Gastroesophageal sphincter (tissue), 4 donors: ENCODE results near the gene POMGNT2. TPM values are rescaled to one million over a fixed set of nuclear protein-coding genes. Genes with fewer than 3 reads are reported as not detected.

Experiments used
- ATAC-seq: fragments of 150-250 bp; one replicate; pipeline ENCODE4 v1.9.1; 2016; ENCODE audit warnings: mild to moderate bottlenecking, moderate library complexity
- H3K27ac ChIP-seq, 4 donors: fragments of 200-600 bp; sonication (generic) in 3 of 4; 1 replicate in 3 of 4; 2 replicates in 1 of 4; pipeline ENCODE4 v1.5.1; 2016 to 2019
- H3K27me3 ChIP-seq: fragments of 200-600 bp; sonication (generic); one replicate; pipeline ENCODE4 v1.5.1; 2019
- H3K36me3 ChIP-seq, 2 donors: fragments of 200-600 bp; sonication (generic); one replicate each; pipeline ENCODE4 v1.5.1; 2019; ENCODE audit warnings: control low read depth in 1 of 2
- H3K4me1 ChIP-seq, 3 donors: fragments of 200-600 bp; sonication (generic); 1 replicate in 2 of 3; 2 replicates in 1 of 3; pipeline ENCODE4 v1.5.1; 2016 to 2019; ENCODE audit warnings: control low read depth in 2 of 3
- H3K4me3 ChIP-seq, 2 donors: fragments of 200-600 bp; sonication (generic); one replicate each; pipeline ENCODE4 v1.5.1; 2019; ENCODE audit warnings: mild to moderate bottlenecking in 1 of 2, moderate library complexity in 1 of 2
- H3K9me3 ChIP-seq, 3 donors: fragments of 200-600 bp; sonication (generic); one replicate each; pipeline ENCODE4 v1.5.1; 2017 to 2019; ENCODE audit warnings: control low read depth in 2 of 3
- EP300 ChIP-seq: sonication (generic); formaldehyde crosslinking; IDR thresholded peaks from one replicate; pipeline ENCODE4 v1.6.1; 2017; ENCODE audit warnings: antibody characterized with exemption, mild to moderate bottlenecking
- POLR2A ChIP-seq, 2 donors: fragments of 450-650 bp; IDR thresholded peaks; one replicate each; pipeline ENCODE4 v1.6.1; 2017; ENCODE audit warnings: antibody characterized with exemption in 2 of 2, mild to moderate bottlenecking in 2 of 2, moderate library complexity in 1 of 2
- POLR2AphosphoS5 ChIP-seq: sonication (generic); formaldehyde crosslinking; IDR thresholded peaks from one replicate; pipeline ENCODE4 v1.6.1; 2017; ENCODE audit warnings: antibody characterized with exemption
- WGBS, 2 donors: methylation state at CpG; one replicate each; pipeline ENCODE4 v1.1.5; 2018; ENCODE audit warnings: low coverage in 1 of 2; 5-methylcytosine and 5-hydroxymethylcytosine counted together
- total RNA-seq, 4 donors: library from RNA; depleted of rRNA; stranded (reverse); fragments of >200 nt; gene quantifications; one replicate each; pipeline ENCODE4 v1.1.0, GENCODE V29; 2016
- TF ChIP-seq, protein P1 (sequence below), 4 experiments: fragments of 200-600 bp in 2 of 4; fragments of 450-650 bp in 2 of 4; sonication (generic) in 1 of 4; IDR thresholded peaks; one replicate each; pipeline ENCODE4 v1.5.1; 2017 to 2019; ENCODE audit warnings: antibody characterized with exemption in 4 of 4, mild to moderate bottlenecking in 2 of 4, moderate library complexity in 2 of 4

The POMGNT2 gene
- total RNA-seq, 4 donors from 2014 or later, result 23.9 to 39.7 (median 34.9) TPM

DNA sequence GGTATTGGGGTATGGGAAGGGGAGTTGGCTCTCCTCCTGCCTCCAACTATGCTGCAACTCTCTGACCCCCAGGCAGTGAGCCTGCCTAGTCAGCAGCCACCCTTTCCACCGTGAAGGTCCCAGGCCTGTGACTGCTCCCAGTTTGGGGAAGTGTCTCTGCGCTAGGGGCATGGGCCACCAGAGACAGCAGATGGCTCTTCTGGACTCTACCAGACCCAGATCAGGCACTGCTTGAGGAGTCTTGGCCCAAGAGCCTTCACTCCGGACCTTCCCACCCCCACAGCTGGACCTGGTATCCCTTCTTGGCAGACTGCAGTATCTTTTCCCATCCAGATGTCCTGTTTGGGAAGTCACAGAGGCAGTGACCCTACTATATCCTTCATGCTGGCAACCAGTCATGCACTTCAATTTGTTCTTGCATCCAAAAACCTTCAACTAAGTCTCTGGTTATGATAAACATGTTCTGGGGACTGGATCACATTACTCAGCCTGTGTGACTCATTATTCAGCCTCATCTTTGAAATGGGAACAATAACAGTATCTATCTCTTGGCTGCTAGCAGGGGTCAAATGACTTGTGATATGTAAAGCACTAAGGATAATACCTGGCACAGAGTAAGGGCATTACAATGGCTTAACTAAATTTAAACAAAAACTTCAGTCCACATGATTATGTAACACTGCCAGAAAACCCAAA is 62.7 kb downstream of the POMGNT2 start:
- peak; percentile 43 for ATAC-seq
- TF ChIP-seq EP300 (no peak), POLR2AphosphoS5 (peak; percentile 48), POLR2A (IDR thresholded peaks at IDR 0.05) (no peak)
- Histone ChIP-seq H3K27ac (no peak overlapping the region), H3K9me3 (peaks cover 0 to 21% (median 0%) of the 10 kb centered on the region in 3 donors), H3K27me3 (no peaks in the 10 kb centered on the region), H3K4me3 (no peak overlapping the region), H3K4me1 (peaks cover 0 to 17% (median 3%) of the 10 kb centered on the region in 3 donors), H3K36me3 (no peaks in the 10 kb centered on the region)
- 25% methylated on average over 1 of the region's 3 CpGs; no CpG with 5 or more reads in 1 of the 2 donors for WGBS, 2 donors

DNA sequence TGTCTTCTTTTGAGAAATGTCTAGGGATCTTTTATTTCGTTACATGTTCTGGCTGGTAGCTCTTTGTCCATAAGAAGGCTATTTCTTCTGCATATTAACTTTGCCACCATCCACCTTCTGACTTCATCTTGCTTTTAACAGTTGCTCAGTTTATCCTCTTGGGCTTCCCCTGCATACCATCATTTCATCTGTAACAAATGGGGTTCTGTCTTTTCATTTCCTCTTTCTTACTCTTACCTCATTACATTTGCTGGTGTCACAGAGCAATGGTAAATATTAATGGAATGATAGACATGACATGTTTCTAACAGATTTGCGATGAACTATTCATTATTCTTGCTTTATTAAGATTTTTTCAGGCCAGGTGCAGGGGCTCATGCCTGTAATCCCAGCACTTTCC is 64.4 kb downstream of the POMGNT2 start:
- no peaks in the 10 kb centered on the region for H3K36me3 ChIP-seq
- TF ChIP-seq, protein P1, sequence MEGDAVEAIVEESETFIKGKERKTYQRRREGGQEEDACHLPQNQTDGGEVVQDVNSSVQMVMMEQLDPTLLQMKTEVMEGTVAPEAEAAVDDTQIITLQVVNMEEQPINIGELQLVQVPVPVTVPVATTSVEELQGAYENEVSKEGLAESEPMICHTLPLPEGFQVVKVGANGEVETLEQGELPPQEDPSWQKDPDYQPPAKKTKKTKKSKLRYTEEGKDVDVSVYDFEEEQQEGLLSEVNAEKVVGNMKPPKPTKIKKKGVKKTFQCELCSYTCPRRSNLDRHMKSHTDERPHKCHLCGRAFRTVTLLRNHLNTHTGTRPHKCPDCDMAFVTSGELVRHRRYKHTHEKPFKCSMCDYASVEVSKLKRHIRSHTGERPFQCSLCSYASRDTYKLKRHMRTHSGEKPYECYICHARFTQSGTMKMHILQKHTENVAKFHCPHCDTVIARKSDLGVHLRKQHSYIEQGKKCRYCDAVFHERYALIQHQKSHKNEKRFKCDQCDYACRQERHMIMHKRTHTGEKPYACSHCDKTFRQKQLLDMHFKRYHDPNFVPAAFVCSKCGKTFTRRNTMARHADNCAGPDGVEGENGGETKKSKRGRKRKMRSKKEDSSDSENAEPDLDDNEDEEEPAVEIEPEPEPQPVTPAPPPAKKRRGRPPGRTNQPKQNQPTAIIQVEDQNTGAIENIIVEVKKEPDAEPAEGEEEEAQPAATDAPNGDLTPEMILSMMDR (IDR thresholded peaks at IDR 0.05), result no peak
- TF ChIP-seq POLR2AphosphoS5 (no peak), POLR2A (IDR thresholded peaks at IDR 0.05) (no peak), EP300 (no peak)
- no peak overlapping the region for H3K27ac ChIP-seq
- no peak overlapping the region for H3K4me3 ChIP-seq
- 90 to 96% methylated on average over 2 of the region's 2 CpGs for WGBS, 2 donors
- H3K9me3 ChIP-seq, result peaks cover 0 to 20% (median 0%) of the 10 kb centered on the region in 3 donors
- H3K4me1 ChIP-seq, result peaks cover 0 to 17% (median 3%) of the 10 kb centered on the region in 3 donors
- ATAC-seq, result no peak
- no peaks in the 10 kb centered on the region for H3K27me3 ChIP-seq

DNA sequence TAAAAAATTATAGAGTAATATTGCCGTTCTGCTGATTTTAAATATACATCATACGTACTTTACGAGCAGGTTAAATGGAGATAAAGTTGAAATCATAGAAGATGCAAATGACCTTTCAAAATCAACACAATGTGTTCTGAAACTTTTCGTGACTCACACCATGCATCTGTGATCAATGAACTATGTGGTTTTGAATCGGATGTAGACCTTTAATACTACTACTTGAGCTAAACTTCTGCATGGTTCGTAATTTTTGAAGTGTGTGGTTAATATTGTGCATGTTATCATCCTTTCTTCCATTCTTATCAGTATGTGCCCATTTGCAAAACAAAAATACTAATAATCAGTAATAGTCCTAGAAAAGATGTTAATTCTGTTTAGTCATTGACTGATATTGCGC is 67.9 kb downstream of the POMGNT2 start:
- H3K27me3 ChIP-seq, result no peaks in the 10 kb centered on the region
- H3K36me3 ChIP-seq, result peaks cover 0 to 3% of the 10 kb centered on the region in 2 donors
- H3K9me3 ChIP-seq, result no peaks in the 10 kb centered on the region
- H3K27ac ChIP-seq, result no peak overlapping the region
- WGBS, 2 donors, result 91 to 96% methylated on average over 7 of the region's 7 CpGs
- no peak for ATAC-seq
- TF ChIP-seq POLR2AphosphoS5 (no peak), EP300 (no peak), POLR2A (IDR thresholded peaks at IDR 0.05) (no peak)
- TF ChIP-seq, protein P1 (IDR thresholded peaks at IDR 0.05), result no peak
- H3K4me3 ChIP-seq, result no peak overlapping the region
- H3K4me1 ChIP-seq, result peaks cover 0 to 12% (median under 1%) of the 10 kb centered on the region in 3 donors

DNA sequence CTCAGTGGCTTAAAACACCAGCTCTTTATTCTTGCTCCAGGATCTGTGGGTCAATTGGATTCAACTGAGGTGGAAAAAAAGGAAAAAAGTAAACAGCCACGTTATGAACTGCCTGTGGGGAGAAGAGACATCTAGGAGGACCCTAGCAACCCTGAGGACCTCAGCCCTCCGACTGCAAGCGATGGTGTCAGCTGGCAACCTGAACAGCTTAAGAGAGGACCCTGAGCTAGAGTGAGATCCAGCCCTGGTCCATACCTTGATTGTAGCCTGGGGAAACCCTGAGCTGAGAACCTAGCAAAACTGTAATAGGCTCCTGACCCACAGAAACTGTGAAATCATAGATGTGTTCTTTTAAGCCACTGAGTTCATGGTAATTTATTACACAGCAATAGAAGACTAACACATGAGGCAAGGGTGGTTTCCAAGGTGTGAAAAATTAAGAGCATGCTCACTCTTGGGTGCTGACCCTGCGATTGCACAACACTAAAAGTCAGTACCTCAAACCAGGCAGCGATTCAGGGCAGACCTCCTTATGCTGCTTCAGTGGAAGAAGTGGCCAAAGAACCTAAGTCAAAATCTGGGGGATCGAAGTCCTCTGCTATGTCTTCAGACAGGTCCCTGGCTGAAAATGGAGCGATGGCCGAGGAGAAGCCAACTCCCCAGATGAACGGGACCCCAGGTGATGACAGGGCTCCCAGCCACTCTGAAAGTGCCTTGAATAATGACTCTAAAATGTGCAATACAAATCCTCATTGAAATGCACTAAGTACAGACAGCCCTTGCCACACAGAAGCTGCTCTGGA is 69.1 kb downstream of the POMGNT2 start:
- H3K27me3 ChIP-seq, result no peaks in the 10 kb centered on the region
- peak; percentile 19 for TF ChIP-seq POLR2AphosphoS5
- TF ChIP-seq POLR2A (IDR thresholded peaks at IDR 0.05), result no peak
- peaks cover 0 to 12% of the 10 kb centered on the region in 2 donors for H3K36me3 ChIP-seq
- H3K4me1 ChIP-seq, result peaks cover 0 to 10% (median under 1%) of the 10 kb centered on the region in 3 donors
- H3K4me3 ChIP-seq, result no peak overlapping the region
- no peak for ATAC-seq
- 80 to 87% methylated on average over 1 to 3 of the region's 9 CpGs for WGBS, 2 donors
- H3K27ac ChIP-seq, result no peak overlapping the region
- H3K9me3 ChIP-seq, result no peaks in the 10 kb centered on the region

DNA sequence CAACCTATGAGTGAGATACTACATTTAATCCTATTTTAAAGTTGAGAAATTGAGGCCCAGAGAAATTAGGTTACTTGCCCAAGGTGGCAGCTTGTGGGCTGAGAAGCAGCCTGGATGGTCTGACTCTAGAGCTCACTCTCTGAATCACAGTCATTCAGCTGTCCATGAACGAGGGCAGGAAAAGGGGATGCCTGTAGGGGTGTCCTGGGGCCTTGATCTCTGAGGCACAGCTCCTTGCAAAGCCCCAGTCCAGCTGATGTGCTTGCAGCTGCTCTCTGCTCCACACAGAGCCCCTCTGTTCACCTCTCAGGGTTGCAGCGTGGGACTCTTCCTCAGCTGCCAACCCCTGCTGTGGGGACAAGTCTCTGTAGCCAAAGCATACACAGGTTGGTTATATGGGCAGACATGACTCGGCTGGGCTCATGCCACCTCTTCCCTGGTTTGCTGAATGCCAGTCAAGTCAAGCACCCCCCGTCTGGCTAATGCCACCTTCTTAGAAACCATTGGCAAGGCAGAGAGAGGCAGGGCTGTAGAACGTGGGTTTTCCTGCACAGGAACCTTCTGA is 70.0 kb downstream of the POMGNT2 start:
- no peak for ATAC-seq
- no peak overlapping the region for H3K27ac ChIP-seq
- H3K9me3 ChIP-seq, result no peaks in the 10 kb centered on the region
- no peak overlapping the region for H3K4me3 ChIP-seq
- TF ChIP-seq, protein P1 (IDR thresholded peaks at IDR 0.05), result no peak
- TF ChIP-seq POLR2AphosphoS5 (no peak), EP300 (no peak), POLR2A (IDR thresholded peaks at IDR 0.05) (no peak)
- 84 to 90% methylated on average over 2 to 4 of the region's 5 CpGs for WGBS, 2 donors
- H3K36me3 ChIP-seq, result peaks cover 0 to 12% of the 10 kb centered on the region in 2 donors
- no peaks in the 10 kb centered on the region for H3K27me3 ChIP-seq
- H3K4me1 ChIP-seq, result peaks cover 0 to 18% (median 3%) of the 10 kb centered on the region in 3 donors
